Esophagus muscularis mucosa (tissue), 4 donors: ENCODE data around the gene PRKAR1B. TPM values are rescaled to one million over a fixed set of nuclear protein-coding genes. Genes with fewer than 3 reads are reported as not detected.

Experiments used
- DNase-seq: peaks from one replicate; pipeline ENCODE4 v3.0.0-alpha.2; 2017; ENCODE audit errors: extremely low spot score
- H3K27ac ChIP-seq, 4 donors: fragments of 200-600 bp; sonication (generic); replicated peaks in 1 of 4; 1 replicate in 3 of 4; 2 replicates in 1 of 4; pipeline ENCODE4 v1.5.1; 2016 to 2019; ENCODE audit warnings: mild to moderate bottlenecking in 1 of 4
- H3K27me3 ChIP-seq, 4 donors: fragments of 200-600 bp; sonication (generic); one replicate each; pipeline versions ENCODE4 v1.5.1 to v1.6.0; 2016 to 2019
- H3K36me3 ChIP-seq, 4 donors: fragments of 200-600 bp; sonication (generic); one replicate each; pipeline ENCODE4 v1.5.1; 2016 to 2019
- H3K4me1 ChIP-seq, 4 donors: fragments of 200-600 bp; sonication (generic); one replicate each; pipeline ENCODE4 v1.5.1; 2016 to 2019
- H3K4me3 ChIP-seq, 4 donors: fragments of 200-600 bp; sonication (generic); 1 replicate in 2 of 4; 2 replicates in 2 of 4; pipeline ENCODE4 v1.5.1; 2016 to 2019; ENCODE audit warnings: mild to moderate bottlenecking in 4 of 4, moderate library complexity in 1 of 4
- H3K9me3 ChIP-seq, 4 donors: fragments of 200-600 bp; sonication (generic); 1 replicate in 3 of 4; 2 replicates in 1 of 4; pipeline ENCODE4 v1.5.1; 2016 to 2019
- CTCF ChIP-seq, 3 experiments: fragments of 200-600 bp in 2 of 3; fragments of 450-650 bp in 1 of 3; sonication (generic) in 2 of 3; IDR thresholded peaks; one replicate each; pipeline ENCODE4 v1.5.1; 2017 to 2019; ENCODE audit warnings: antibody characterized with exemption in 3 of 3, mild to moderate bottlenecking in 2 of 3, moderate library complexity in 1 of 3
- EP300 ChIP-seq: sonication (generic); formaldehyde crosslinking; IDR thresholded peaks from one replicate; pipeline ENCODE4 v1.6.1; 2017; ENCODE audit warnings: antibody characterized with exemption
- POLR2A ChIP-seq: fragments of 450-650 bp; IDR thresholded peaks from one replicate; pipeline ENCODE4 v1.6.1; 2017; ENCODE audit warnings: antibody characterized with exemption, moderate library complexity, mild to moderate bottlenecking, low read depth
- POLR2AphosphoS5 ChIP-seq, 2 donors: sonication (generic); formaldehyde crosslinking; IDR thresholded peaks; one replicate each; pipeline ENCODE4 v1.6.1; 2017; ENCODE audit warnings: antibody characterized with exemption in 2 of 2
- WGBS: methylation state at CpG from one replicate; pipeline ENCODE4 v1.1.5; 2018; 5-methylcytosine and 5-hydroxymethylcytosine counted together
- intact Hi-C: fragments of 100-400 bp; cut with DNase I; formaldehyde crosslinking; loops from one replicate; pipeline ENCODE4 v1.15.1; 2023
- total RNA-seq, 4 donors: library from RNA; depleted of rRNA; stranded (reverse); fragments of >200 nt; gene quantifications; one replicate each; pipeline versions ENCODE4 v1.1.0 to v1.2.1, GENCODE V29; 2016

PRKAR1B gene
- total RNA-seq, 4 donors from 2014 or later, result 15.4 to 46.9 (median 31.4) TPM

DNA sequence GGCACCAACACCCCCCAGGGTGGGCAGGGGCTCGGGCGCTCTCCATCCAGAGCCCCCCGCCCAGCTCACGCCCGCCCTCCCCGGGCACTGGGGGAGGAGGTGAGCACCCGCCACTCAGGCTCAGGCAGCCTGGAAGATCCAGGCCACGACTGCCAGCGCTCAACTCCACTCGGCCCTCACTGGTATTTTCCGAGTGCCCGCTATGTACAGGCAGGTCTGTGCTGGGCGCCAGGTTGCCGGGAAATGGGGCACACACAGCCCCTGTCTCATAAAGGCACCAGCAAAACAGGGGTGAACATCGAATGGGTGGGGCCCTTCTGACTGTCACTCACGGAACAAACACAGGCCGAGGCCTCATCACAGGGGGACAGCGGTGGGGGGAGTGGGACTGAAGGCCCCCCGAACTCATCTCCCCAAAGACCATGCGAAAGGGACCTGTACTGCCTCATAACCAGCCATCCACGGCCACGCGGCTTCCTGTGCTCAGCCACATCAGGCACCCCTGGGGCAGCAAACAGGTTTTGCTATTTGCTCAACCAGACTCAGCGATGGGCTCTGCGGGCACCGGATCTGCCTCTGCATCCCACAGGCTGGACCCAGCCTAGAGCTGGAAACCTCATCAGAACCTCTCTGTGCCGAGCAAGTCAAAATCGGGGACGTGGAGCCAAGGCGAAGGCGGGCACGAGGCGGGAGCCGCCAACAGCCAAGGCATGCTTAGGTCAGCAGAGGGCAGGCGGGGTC lies 99.2 kb downstream of the PRKAR1B start:
- intact Hi-C loops, result no loop called here
- H3K9me3 ChIP-seq, result peaks cover 0 to 19% (median 16%) of the 10 kb centered on the region in 4 donors
- 93% methylated on average over 16 of the region's 35 CpGs for WGBS
- no peaks in the 10 kb centered on the region for H3K4me1 ChIP-seq
- DNase-seq, result no peak
- H3K27ac ChIP-seq, result no peak overlapping the region
- peaks cover 0 to 4% (median 0%) of the 10 kb centered on the region in 4 donors for H3K36me3 ChIP-seq
- H3K4me3 ChIP-seq, result no peak overlapping the region
- TF ChIP-seq EP300, result no peak
- TF ChIP-seq CTCF (IDR thresholded peaks at IDR 0.05), result no peak
- TF ChIP-seq POLR2AphosphoS5 (IDR thresholded peaks at IDR 0.05), result no peak
- no peak for TF ChIP-seq POLR2A
- H3K27me3 ChIP-seq, result no peaks in the 10 kb centered on the region

- 97% methylated on average over 8 of the region's 8 CpGs for WGBS
- Histone ChIP-seq H3K4me3 (no peak overlapping the region), H3K27ac (no peak overlapping the region), H3K9me3 (peaks cover 0 to 30% (median 24%) of the 10 kb centered on the region in 4 donors), H3K36me3 (no peaks in the 10 kb centered on the region), H3K27me3 (no peaks in the 10 kb centered on the region), H3K4me1 (no peaks in the 10 kb centered on the region)
- intact Hi-C loops, result no loop called here
- DNase-seq, result no peak
- TF ChIP-seq EP300 (no peak), POLR2AphosphoS5 (IDR thresholded peaks at IDR 0.05) (no peak), CTCF (IDR thresholded peaks at IDR 0.05) (no peak), POLR2A (no peak)
Observed at GRCh38 chr7:625376-625971, 101.6 kb downstream of the PRKAR1B start.

GRCh38 chr7:623464-623863 lies 103.6 kb downstream of the PRKAR1B start:
- intact Hi-C loops, result no loop called here
- Histone ChIP-seq H3K9me3 (peaks cover 0 to 34% (median 25%) of the 10 kb centered on the region in 4 donors), H3K27me3 (no peaks in the 10 kb centered on the region), H3K4me3 (no peak overlapping the region), H3K4me1 (no peaks in the 10 kb centered on the region), H3K36me3 (no peaks in the 10 kb centered on the region), H3K27ac (no peak overlapping the region)
- 98% methylated on average over 8 of the region's 8 CpGs for WGBS
- DNase-seq, result no peak
- no peak for TF ChIP-seq POLR2AphosphoS5 (IDR thresholded peaks at IDR 0.05)
- no peak for TF ChIP-seq EP300
- TF ChIP-seq CTCF (IDR thresholded peaks at IDR 0.05), result no peak
- no peak for TF ChIP-seq POLR2A

DNA sequence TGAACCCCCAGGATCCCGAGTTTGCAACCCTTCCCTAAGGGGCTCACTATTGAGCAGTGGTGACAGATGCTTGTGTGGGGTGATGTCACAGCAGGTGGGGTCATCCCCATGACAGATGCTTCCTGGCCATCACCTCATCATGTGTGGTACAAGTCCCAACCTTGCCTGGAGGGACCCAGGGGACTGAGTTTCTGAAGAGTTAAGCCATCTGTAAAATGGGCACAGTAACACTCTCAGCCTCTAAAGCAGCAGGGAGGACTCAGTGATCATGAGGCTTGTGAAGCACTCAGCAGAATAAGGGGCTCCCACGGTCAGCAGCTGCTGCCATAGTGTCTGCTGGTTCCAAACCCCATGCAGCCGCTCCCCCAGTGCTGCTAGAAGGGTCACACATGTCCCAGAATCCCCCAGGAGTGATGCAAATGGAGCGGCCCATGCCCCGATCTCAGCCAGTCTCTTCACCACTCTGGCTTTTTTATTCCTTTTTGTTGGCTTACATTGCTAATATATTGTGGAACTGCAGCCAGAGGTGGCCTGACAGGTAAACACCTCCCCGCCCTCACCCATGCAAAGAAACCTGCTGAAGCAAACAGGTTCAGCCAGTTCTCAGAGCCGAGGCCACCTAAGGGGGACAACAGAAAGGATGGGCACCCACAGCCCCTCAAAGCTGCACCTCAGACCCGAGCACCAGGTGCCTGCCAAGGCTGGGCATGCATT lies 105.4 kb downstream of the PRKAR1B start:
- Histone ChIP-seq H3K9me3 (peaks cover 0 to 34% (median 25%) of the 10 kb centered on the region in 4 donors), H3K27ac (no peak overlapping the region), H3K4me1 (no peaks in the 10 kb centered on the region), H3K4me3 (no peak overlapping the region), H3K36me3 (no peaks in the 10 kb centered on the region), H3K27me3 (no peaks in the 10 kb centered on the region)
- intact Hi-C loops, result no loop called here
- WGBS, result 97% methylated on average over 8 of the region's 8 CpGs
- DNase-seq, result no peak
- TF ChIP-seq EP300, result no peak
- TF ChIP-seq POLR2A, result no peak
- no peak for TF ChIP-seq POLR2AphosphoS5 (IDR thresholded peaks at IDR 0.05)
- TF ChIP-seq CTCF (IDR thresholded peaks at IDR 0.05), result no peak
